Fibroblast of mammary gland (primary cell): ENCODE results near the gene OMP.

ENCODE experiments used
- DNase-seq: peaks from one replicate; pipeline ENCODE4 v3.0.0-alpha.2; 2010; ENCODE audit warnings: low read depth
- H3K4me3 ChIP-seq: 2 replicates; pipeline ENCODE4 v1.5.1; 2011; ENCODE audit warnings: low read depth, mild to moderate bottlenecking, low read length, moderate library complexity; ENCODE audit not compliant: control insufficient read depth
- CTCF ChIP-seq: conservative IDR thresholded peaks from 2 replicates; pipeline ENCODE4 v1.5.1; 2011; ENCODE audit warnings: low read depth, low read length, inconsistent platforms; ENCODE audit not compliant: control insufficient read depth, insufficient read depth

OMP gene

GRCh38 chr11:77112641-77113381 is 10.2 kb downstream of the OMP start:
- H3K4me3 ChIP-seq = no peak overlapping the region
- no peak for DNase-seq
- no peak for TF ChIP-seq CTCF

GRCh38 chr11:77113382-77114088 is 10.9 kb downstream of the OMP start:
- DNase-seq = peak; percentile 47
- no peak overlapping the region for H3K4me3 ChIP-seq
- TF ChIP-seq CTCF = peak; percentile 60

GRCh38 chr11:77114089-77114463 is 11.4 kb downstream of the OMP start:
- no peak for TF ChIP-seq CTCF
- no peak overlapping the region for H3K4me3 ChIP-seq
- no peak for DNase-seq

GRCh38 chr11:77115181-77115611 is 12.6 kb downstream of the OMP start:
- DNase-seq = no peak
- TF ChIP-seq CTCF = no peak

GRCh38 chr11:77115956-77116355 is 13.3 kb downstream of the OMP start:
- no peak overlapping the region for H3K4me3 ChIP-seq
- no peak for TF ChIP-seq CTCF
- no peak for DNase-seq

More at GRCh38 chr11:77115181-77115611, 12.6 kb downstream of the OMP start:
- no peak overlapping the region for H3K4me3 ChIP-seq

GRCh38 chr11:77117492-77117891 is 14.9 kb downstream of the OMP start:
- no peak overlapping the region for H3K4me3 ChIP-seq
- no peak for DNase-seq
- no peak for TF ChIP-seq CTCF
